SU-DHL-6 (cell line): ENCODE measurements around the gene HPX.

Experiments used
- H2AFZ ChIP-seq: fragments of 200-600 bp; sonication (generic); 2 replicates; pipeline ENCODE4 v1.6.1; 2014; ENCODE audit warnings: low read depth, mild to moderate bottlenecking, moderate library complexity, mixed read lengths, antibody characterized with exemption, low read length; ENCODE audit not compliant: severe bottlenecking
- H3F3A ChIP-seq: fragments of 200-600 bp; shearing (Covaris generic); 2 replicates; pipeline ENCODE4 v1.6.0; 2016; ENCODE audit warnings: antibody characterized with exemption, mild to moderate bottlenecking; ENCODE audit not compliant: insufficient read depth
- H3K27ac ChIP-seq: fragments of 200-600 bp; sonication (generic); 2 replicates; pipeline ENCODE4 v1.5.1; 2016; ENCODE audit warnings: low read depth, mild to moderate bottlenecking, low read length, moderate library complexity, mixed read lengths
- H3K27me3 ChIP-seq: fragments of 200-600 bp; sonication (generic), shearing (Covaris generic); 2 replicates; pipeline ENCODE4 v1.6.0; 2014; ENCODE audit warnings: mild to moderate bottlenecking, low read length
- H3K36me3 ChIP-seq: fragments of 200-600 bp; sonication (generic); 2 replicates; pipeline ENCODE4 v1.6.1; 2014; ENCODE audit warnings: mild to moderate bottlenecking, low read length, mixed read lengths
- H3K4me2 ChIP-seq: fragments of 300-600, 200-600 bp; shearing (Covaris generic), sonication (generic); 2 replicates; pipeline ENCODE4 v1.6.0; 2014; ENCODE audit warnings: low read length, low read depth, mild to moderate bottlenecking; ENCODE audit not compliant: poor library complexity, severe bottlenecking
- H3K4me3 ChIP-seq: fragments of 200-600 bp; sonication (generic); 2 replicates; pipeline ENCODE4 v1.5.1; 2014; ENCODE audit warnings: antibody characterized with exemption, low read length, mild to moderate bottlenecking, mixed read lengths; ENCODE audit not compliant: insufficient read depth, poor library complexity, severe bottlenecking
- H3K79me2 ChIP-seq: fragments of 200-600 bp; sonication (generic); 2 replicates; pipeline ENCODE4 v1.6.1; 2014; ENCODE audit warnings: mild to moderate bottlenecking, low read length, moderate library complexity; ENCODE audit not compliant: insufficient read depth
- H3K9ac ChIP-seq: fragments of 200-600 bp; sonication (generic); 2 replicates; pipeline ENCODE4 v1.7.0; 2014; ENCODE audit warnings: mild to moderate bottlenecking, low read length
- H3K9me2 ChIP-seq: fragments of 200-600 bp; sonication (generic); replicated peaks from 2 replicates; pipeline ENCODE4 v1.6.1; 2014; ENCODE audit warnings: low read length; ENCODE audit not compliant: insufficient read depth
- H3K9me3 ChIP-seq: fragments of 200-600 bp; sonication (generic); 2 replicates; pipeline ENCODE4 v1.6.1; 2014; ENCODE audit warnings: low read length, mixed read lengths; ENCODE audit not compliant: insufficient read depth
- H4K20me1 ChIP-seq: fragments of 200-600 bp; sonication (generic); 2 replicates; pipeline ENCODE4 v1.6.1; 2014; ENCODE audit warnings: low read depth, mild to moderate bottlenecking, antibody characterized with exemption, low read length, moderate library complexity, mixed read lengths
- EZH2phosphoT487 ChIP-seq: fragments of 200-600 bp; sonication (generic), shearing (Covaris generic); conservative IDR thresholded peaks from 2 replicates; pipeline ENCODE4 v1.6.1; 2018; ENCODE audit warnings: mild to moderate bottlenecking, antibody characterized with exemption, low read length, moderate library complexity, mixed read lengths
- TF ChIP-seq, protein P1 (sequence below): fragments of 200-600 bp; sonication (generic); IDR thresholded peaks from one replicate; pipeline ENCODE4 v1.5.1; 2017; ENCODE audit warnings: antibody characterized with exemption, mild to moderate bottlenecking, low read length, moderate library complexity; ENCODE audit not compliant: insufficient read depth, poor library complexity, severe bottlenecking

Gene HPX

GRCh38 chr11:6387811-6388599 is 52.8 kb downstream of the HPX start:
- Histone ChIP-seq H3K4me2 (no peak overlapping the region), H3K79me2 (no peaks in the 10 kb centered on the region), H3K4me3 (no peak overlapping the region), H2AFZ (no peak overlapping the region), H3K9ac (no peak overlapping the region), H3K9me2 (no peaks in the 10 kb centered on the region), H3K9me3 (no peaks in the 10 kb centered on the region), H3K27me3 (no peaks in the 10 kb centered on the region), H3F3A (peaks cover 12% of the 10 kb centered on the region; the same call in 1 of the 2 replicates), H3K36me3 (no peaks in the 10 kb centered on the region), H3K27ac (no peak overlapping the region), H4K20me1 (no peaks in the 10 kb centered on the region)
- TF ChIP-seq, protein P1, sequence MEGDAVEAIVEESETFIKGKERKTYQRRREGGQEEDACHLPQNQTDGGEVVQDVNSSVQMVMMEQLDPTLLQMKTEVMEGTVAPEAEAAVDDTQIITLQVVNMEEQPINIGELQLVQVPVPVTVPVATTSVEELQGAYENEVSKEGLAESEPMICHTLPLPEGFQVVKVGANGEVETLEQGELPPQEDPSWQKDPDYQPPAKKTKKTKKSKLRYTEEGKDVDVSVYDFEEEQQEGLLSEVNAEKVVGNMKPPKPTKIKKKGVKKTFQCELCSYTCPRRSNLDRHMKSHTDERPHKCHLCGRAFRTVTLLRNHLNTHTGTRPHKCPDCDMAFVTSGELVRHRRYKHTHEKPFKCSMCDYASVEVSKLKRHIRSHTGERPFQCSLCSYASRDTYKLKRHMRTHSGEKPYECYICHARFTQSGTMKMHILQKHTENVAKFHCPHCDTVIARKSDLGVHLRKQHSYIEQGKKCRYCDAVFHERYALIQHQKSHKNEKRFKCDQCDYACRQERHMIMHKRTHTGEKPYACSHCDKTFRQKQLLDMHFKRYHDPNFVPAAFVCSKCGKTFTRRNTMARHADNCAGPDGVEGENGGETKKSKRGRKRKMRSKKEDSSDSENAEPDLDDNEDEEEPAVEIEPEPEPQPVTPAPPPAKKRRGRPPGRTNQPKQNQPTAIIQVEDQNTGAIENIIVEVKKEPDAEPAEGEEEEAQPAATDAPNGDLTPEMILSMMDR, result no peak
- no peak for TF ChIP-seq EZH2phosphoT487

DNA sequence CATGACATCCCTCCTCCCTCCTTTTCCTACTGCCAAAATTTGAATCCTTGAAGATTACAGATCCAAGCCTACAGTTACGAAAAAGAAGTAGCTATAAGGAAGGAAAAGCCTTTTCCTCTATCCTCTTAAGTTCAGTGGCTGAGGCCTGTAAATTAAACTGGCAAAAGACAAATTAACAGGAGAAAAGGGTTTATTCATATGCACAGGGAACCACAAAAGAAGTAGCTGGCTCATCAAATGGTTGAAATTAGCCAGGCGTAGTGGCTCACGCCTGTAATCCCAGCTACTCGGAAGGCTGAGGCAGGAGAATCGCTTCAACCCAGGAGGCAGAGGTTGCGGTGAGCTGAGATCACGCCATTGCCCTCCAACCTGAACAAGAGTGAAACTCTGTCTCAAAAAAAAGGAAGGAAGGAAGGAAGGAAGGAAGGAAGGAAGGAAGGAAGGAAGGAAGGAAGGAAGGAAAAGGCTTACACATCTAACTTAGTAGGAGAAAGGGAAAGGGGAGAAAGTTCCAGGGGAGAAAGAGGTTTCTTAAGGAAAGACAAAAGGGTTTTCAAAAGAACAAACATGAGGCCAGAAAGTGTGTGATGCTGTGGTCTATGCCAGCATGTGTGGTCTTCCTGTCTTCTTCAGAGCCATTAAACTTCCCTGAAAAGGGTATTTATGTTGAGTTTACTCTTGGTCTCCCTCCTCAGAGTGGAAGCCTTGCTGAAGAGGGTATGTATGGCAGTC is 55.6 kb downstream of the HPX start:
- Histone ChIP-seq H3K36me3 (no peaks in the 10 kb centered on the region), H3K79me2 (no peaks in the 10 kb centered on the region), H3K9me3 (no peaks in the 10 kb centered on the region), H3K27me3 (no peaks in the 10 kb centered on the region), H3K27ac (no peak overlapping the region), H3K4me3 (no peak overlapping the region), H4K20me1 (no peaks in the 10 kb centered on the region), H2AFZ (no peak overlapping the region), H3K4me2 (no peak overlapping the region), H3F3A (peaks cover 12% of the 10 kb centered on the region; the same call in 1 of the 2 replicates), H3K9ac (no peak overlapping the region), H3K9me2 (no peaks in the 10 kb centered on the region)
- TF ChIP-seq, protein P1, result no peak
- TF ChIP-seq EZH2phosphoT487, result no peak
